HCT116 (cell line): ENCODE data around the gene ZNF3. TPM values are rescaled to one million over a fixed set of nuclear protein-coding genes. Genes with fewer than 3 reads are reported as not detected.

Experiments
- ATAC-seq: fragments of 200-7000 bp; cut with Tn5 transposase; 2 replicates; pipeline ENCODE4 v1.9.1; 2020; ENCODE audit warnings: mild to moderate bottlenecking, moderate library complexity
- BruUV-seq: library from RNA; stranded (reverse); fragments of 400-500 nt; replicated peaks from 2 replicates; lab custom pipeline; 2021; lab: Mats Ljungman, UMichigan
- CTCF ChIA-PET: fragments of 300-600 bp; sonication (Branson Sonifier 250); formaldehyde crosslinking; loops from one replicate; lab custom pipeline; 2021; ENCODE audit warnings: antibody characterized with exemption; lab: Charles Lee
- POLR2A ChIA-PET: fragments of 300-600, 350-600 bp; sonication (Branson Sonifier 250); formaldehyde crosslinking; loops from one replicate; lab custom pipeline; 2021; ENCODE audit warnings: antibody characterized with exemption; lab: Charles Lee
- RAD21 ChIA-PET, 2 experiments: fragments of 300-600 bp; sonication (Branson Sonifier 250); formaldehyde crosslinking; loops; one replicate each; lab custom pipeline; 2023; ENCODE audit warnings: low total read pairs in 2 of 2; ENCODE audit not compliant: uncharacterized antibody in 2 of 2, unreplicated experiment in 2 of 2, low non-redundant PET in 1 of 2; lab: Charles Lee
- DNase-seq: peaks from one replicate; pipeline ENCODE4 v3.0.0-alpha.2; 2010; ENCODE audit warnings: low read depth, low spot score
- H2AFZ ChIP-seq: fragments of 200-600 bp; shearing (Covaris generic), sonication (generic); 2 replicates; pipeline ENCODE4 v1.6.1; 2017; ENCODE audit warnings: low read depth, mixed run types, mixed read lengths, antibody characterized with exemption, low read length; ENCODE audit not compliant: poor library complexity, severe bottlenecking
- H3K27ac ChIP-seq: 2 replicates; pipeline ENCODE4 v1.5.1; 2012; ENCODE audit warnings: low read depth, low read length
- H3K27me3 ChIP-seq: fragments of 200-600 bp; sonication (generic); 2 replicates; pipeline ENCODE4 v1.6.1; 2016; ENCODE audit warnings: mixed run types, low read length, mixed read lengths; ENCODE audit not compliant: insufficient read depth
- H3K36me3 ChIP-seq, 2 experiments: fragments of 200-500 bp in 1 of 2; fragments of 200-600 bp in 1 of 2; sonication (Bioruptor generic) in 1 of 2; sonication (generic) in 1 of 2; 2 replicates each; pipeline versions ENCODE4 v1.5.1 to v1.6.1; 2014 to 2016; ENCODE audit warnings: low read length in 2 of 2, inconsistent platforms in 1 of 2, mixed read lengths in 1 of 2, mixed run types in 1 of 2; ENCODE audit not compliant: insufficient read depth in 2 of 2, control insufficient read depth in 1 of 2
- H3K4me1 ChIP-seq, 2 experiments: fragments of 200-600 bp in 1 of 2; sonication (generic) in 1 of 2; 2 replicates each; pipeline versions ENCODE4 v1.5.1 to v1.6.1; 2012 to 2017; ENCODE audit warnings: low read length in 2 of 2, inconsistent platforms in 1 of 2, mild to moderate bottlenecking in 1 of 2, mixed read lengths in 1 of 2, mixed run types in 1 of 2, moderate library complexity in 1 of 2; ENCODE audit not compliant: insufficient read depth in 2 of 2, control insufficient read depth in 1 of 2
- H3K4me2 ChIP-seq: fragments of 200-600 bp; sonication (generic); 2 replicates; pipeline ENCODE4 v1.6.1; 2017; ENCODE audit warnings: mixed run types, low read length, mixed read lengths
- H3K4me3 ChIP-seq, 2 experiments: fragments of 200-600 bp in 1 of 2; sonication (generic) in 1 of 2; replicated peaks in 1 of 2; 2 replicates each; pipeline ENCODE4 v1.5.1; 2011 to 2016; ENCODE audit warnings: low read length in 2 of 2, control low read depth in 1 of 2, low read depth in 1 of 2, mild to moderate bottlenecking in 1 of 2, mixed read lengths in 1 of 2, mixed run types in 1 of 2
- H3K79me2 ChIP-seq: fragments of 200-600 bp; sonication (generic); 2 replicates; pipeline ENCODE4 v1.6.1; 2017; ENCODE audit warnings: mild to moderate bottlenecking, mixed run types, low read length, moderate library complexity, mixed read lengths; ENCODE audit not compliant: insufficient read depth
- H3K9ac ChIP-seq: fragments of 200-600 bp; sonication (generic); 2 replicates; pipeline ENCODE4 v1.6.1; 2016; ENCODE audit warnings: low read length, mixed read lengths
- H3K9me2 ChIP-seq: fragments of 200-600 bp; sonication (generic), shearing (Covaris generic); 2 replicates; pipeline ENCODE4 v1.6.1; 2017; ENCODE audit warnings: mixed run types, mild to moderate bottlenecking, moderate library complexity; ENCODE audit not compliant: insufficient read depth
- H3K9me3 ChIP-seq, 2 experiments: fragments of 200-500 bp in 1 of 2; fragments of 200-600 bp in 1 of 2; sonication (Bioruptor generic) in 1 of 2; sonication (generic) in 1 of 2; 2 replicates each; pipeline ENCODE4 v1.6.1; 2014 to 2017; ENCODE audit warnings: low read length in 2 of 2, mixed read lengths in 2 of 2, inconsistent platforms in 1 of 2, low read depth in 1 of 2, mild to moderate bottlenecking in 1 of 2, mixed run types in 1 of 2, moderate library complexity in 1 of 2; ENCODE audit not compliant: control insufficient read depth in 1 of 2, insufficient read depth in 1 of 2
- H4K20me1 ChIP-seq: fragments of 200-600 bp; sonication (generic), shearing (Covaris generic); 2 replicates; pipeline ENCODE4 v1.6.1; 2017; ENCODE audit warnings: mixed run types, mild to moderate bottlenecking, moderate library complexity; ENCODE audit not compliant: insufficient read depth
- ATF3 ChIP-seq: IDR thresholded peaks from 2 replicates; pipeline ENCODE4 v1.6.1; 2012
- EGR1 ChIP-seq: IDR thresholded peaks from 2 replicates; pipeline ENCODE4 v1.6.1; 2012; ENCODE audit warnings: low read depth
- ELF1 ChIP-seq: IDR thresholded peaks from 2 replicates; pipeline ENCODE4 v1.6.1; 2012; ENCODE audit warnings: low read depth, borderline replicate concordance
- EZH2phosphoT487 ChIP-seq: fragments of 200-600 bp; IDR thresholded peaks from 2 replicates; pipeline ENCODE4 v1.6.1; 2018; ENCODE audit warnings: antibody characterized with exemption, borderline replicate concordance
- MAX ChIP-seq: IDR thresholded peaks from 2 replicates; pipeline ENCODE4 v1.6.1; 2012
- POLR2AphosphoS5 ChIP-seq: IDR thresholded peaks from 2 replicates; pipeline ENCODE4 v1.6.1; 2011; ENCODE audit warnings: mild to moderate bottlenecking, low read depth, low read length, moderate library complexity
- RAD21 ChIP-seq: IDR thresholded peaks from 2 replicates; pipeline ENCODE4 v1.6.1; 2012; ENCODE audit warnings: low read depth, mild to moderate bottlenecking
- SP1 ChIP-seq: IDR thresholded peaks from 2 replicates; pipeline ENCODE4 v1.6.1; 2012; ENCODE audit warnings: low read depth
- SRF ChIP-seq: IDR thresholded peaks from 2 replicates; pipeline ENCODE4 v1.6.1; 2012; ENCODE audit warnings: low read depth
- TCF7L2 ChIP-seq: IDR thresholded peaks from 2 replicates; pipeline ENCODE4 v1.7.0; 2011; ENCODE audit warnings: borderline replicate concordance, inconsistent platforms; ENCODE audit not compliant: insufficient read depth, insufficient read length; ENCODE audit errors: extremely low read depth
- YY1 ChIP-seq: IDR thresholded peaks from 2 replicates; pipeline ENCODE4 v1.6.1; 2011; ENCODE audit warnings: low read length, low read depth, moderate library complexity, mild to moderate bottlenecking; ENCODE audit not compliant: insufficient replicate concordance; ENCODE audit errors: extremely low read depth
- ZBTB33 ChIP-seq: IDR thresholded peaks from 2 replicates; pipeline ENCODE4 v1.6.1; 2011; ENCODE audit warnings: mild to moderate bottlenecking, low read length, moderate library complexity; ENCODE audit not compliant: insufficient replicate concordance; ENCODE audit errors: extremely low read depth
- ZFX ChIP-seq: fragments of 450-650 bp; IDR thresholded peaks from 2 replicates; pipeline ENCODE4 v1.6.1; 2017
- ZNF274 ChIP-seq: fragments of 200-500 bp; sonication (Bioruptor generic); IDR thresholded peaks from 2 replicates; pipeline ENCODE4 v1.6.1; 2014; ENCODE audit warnings: mild to moderate bottlenecking, low read depth, low read length, inconsistent platforms
- intact Hi-C: fragments of 100-400 bp; cut with micrococcal nuclease; formaldehyde crosslinking; loops from 2 replicates; pipeline ENCODE4 v1.10.0; 2022
- total RNA-seq: library from RNA; stranded (reverse); gene quantifications from one replicate; pipeline ENCODE4 v1.2.1, GENCODE V29; 2021; ENCODE audit not compliant: unreplicated experiment

The ZNF3 gene
- total RNA-seq, 1 experiment from 2014 or later, result 28.2 TPM

- peak; percentile 7; the same call in 1 of the 2 replicates for TF ChIP-seq POLR2AphosphoS5
- TF ChIP-seq TCF7L2, result peak; percentile 33
- peak; percentile 38; the same call in 1 of the 2 replicates for TF ChIP-seq ZFX
- TF ChIP-seq ELF1, result no peak
- no peak for TF ChIP-seq EGR1
- TF ChIP-seq, all 23 proteins: peak for 3
- H3K79me2 ChIP-seq, result peaks cover 11% of the 10 kb centered on the region
- peak overlapping the region; percentile 59 for H2AFZ ChIP-seq
- intact Hi-C loops, result no loop called here
- peak overlapping the region; percentile 50 for H3K27ac ChIP-seq
- ATAC-seq, result peak; percentile 66
- H3K9ac ChIP-seq, result peak overlapping the region; percentile 87
- H3K4me2 ChIP-seq, result peak overlapping the region; percentile 91
- no peaks in the 10 kb centered on the region for H3K36me3 ChIP-seq
- no peaks in the 10 kb centered on the region for H3K9me2 ChIP-seq
- ChIA-PET CTCF (interaction anchor here (0.7 kb wide), 1 partner anchor 11 kb away, joined by 4 read pairs; no protein-coding TSS in a partner anchor), POLR2A (no interaction called here), RAD21 (no interaction called here)
- no peak for DNase-seq
- BruUV-seq, result no TSS peak
- H4K20me1 ChIP-seq, result no peaks in the 10 kb centered on the region
- peak overlapping the region; percentile 90 to 99 for H3K4me3 ChIP-seq
- H3K4me1 ChIP-seq, result peaks cover 13 to 27% of the 10 kb centered on the region in 2 experiments
- no peaks in the 10 kb centered on the region for H3K9me3 ChIP-seq
- no peaks in the 10 kb centered on the region for H3K27me3 ChIP-seq
Observed at GRCh38 chr7:100119970-100120732, 38.6 kb upstream of the ZNF3 start.

- ChIA-PET POLR2A (no interaction called here), CTCF (no interaction called here)
- intact Hi-C loops, result no loop called here
- TF ChIP-seq ZNF274 (no peak), EGR1 (no peak), POLR2AphosphoS5 (peak; percentile 88), YY1 (peak; percentile 99), ELF1 (no peak), MAX (no peak), EZH2phosphoT487 (no peak), SRF (no peak), TCF7L2 (peak; percentile 70), SP1 (no peak), ZBTB33 (no peak), ATF3 (no peak), RAD21 (no peak)
Observed at GRCh38 chr7:100119072-100119969, 37.8 kb upstream of the ZNF3 start, which contains the start of the genes CNPY4 and TAF6. Gene CNPY4 (plus strand): TSS chr7:100119634. CDS start chr7:100119745, 111 bp downstream. Gene TAF6 (minus strand): TSS chr7:100119358. CDS start chr7:100114209, 5,149 bp downstream.

More at GRCh38 chr7:100119072-100119969, 37.8 kb upstream of the ZNF3 start, which contains the start of the genes CNPY4 and TAF6:
- peak within 1 kb of the TSS; percentile 87 for H3K9ac ChIP-seq
- H3K79me2 ChIP-seq, result peaks cover 11% of the 10 kb centered on the region
- TSS peak; percentile 66 for BruUV-seq
- H3K27me3 ChIP-seq, result no peaks in the 10 kb centered on the region
- H3K36me3 ChIP-seq, result no peaks in the 10 kb centered on the region
- H3K4me1 ChIP-seq, result peaks cover 8 to 20% of the 10 kb centered on the region in 2 experiments
- H3K4me3 ChIP-seq, result peak within 1 kb of the TSS; percentile 90 to 99
- ATAC-seq (peak; percentile 83), DNase-seq (peak; percentile 94)
- H3K4me2 ChIP-seq, result peak within 1 kb of the TSS; percentile 91
- peak within 1 kb of the TSS; percentile 50 for H3K27ac ChIP-seq
- no peaks in the 10 kb centered on the region for H4K20me1 ChIP-seq
- peak within 1 kb of the TSS; percentile 59 for H2AFZ ChIP-seq
- no peaks in the 10 kb centered on the region for H3K9me3 ChIP-seq
- no peaks in the 10 kb centered on the region for H3K9me2 ChIP-seq
- RAD21 ChIA-PET, result no interaction called here
